Left kidney (tissue), 2 donors: ENCODE measurements around the gene ATF1. TPM values are rescaled to one million over a fixed set of nuclear protein-coding genes. Genes with fewer than 3 reads are reported as not detected.
"Not testable (repeated sequence)": the region's sequence is repeated elsewhere in the genome, so short reads cannot be mapped to it uniquely, and the experiment has no call there.

Experiments used
- DNase-seq: peaks from one replicate; pipeline ENCODE4 v3.0.0-alpha.2; 2013
- polyA plus RNA-seq: library from polyadenylated mRNA; unstranded; fragments of 120-200 nt; gene quantifications from one replicate; pipeline ENCODE4 v1.2.1, GENCODE V29; 2013; ENCODE audit not compliant: insufficient read length

ATF1 gene
- polyA plus RNA-seq, 1 donor, result 47.1 TPM

DNA sequence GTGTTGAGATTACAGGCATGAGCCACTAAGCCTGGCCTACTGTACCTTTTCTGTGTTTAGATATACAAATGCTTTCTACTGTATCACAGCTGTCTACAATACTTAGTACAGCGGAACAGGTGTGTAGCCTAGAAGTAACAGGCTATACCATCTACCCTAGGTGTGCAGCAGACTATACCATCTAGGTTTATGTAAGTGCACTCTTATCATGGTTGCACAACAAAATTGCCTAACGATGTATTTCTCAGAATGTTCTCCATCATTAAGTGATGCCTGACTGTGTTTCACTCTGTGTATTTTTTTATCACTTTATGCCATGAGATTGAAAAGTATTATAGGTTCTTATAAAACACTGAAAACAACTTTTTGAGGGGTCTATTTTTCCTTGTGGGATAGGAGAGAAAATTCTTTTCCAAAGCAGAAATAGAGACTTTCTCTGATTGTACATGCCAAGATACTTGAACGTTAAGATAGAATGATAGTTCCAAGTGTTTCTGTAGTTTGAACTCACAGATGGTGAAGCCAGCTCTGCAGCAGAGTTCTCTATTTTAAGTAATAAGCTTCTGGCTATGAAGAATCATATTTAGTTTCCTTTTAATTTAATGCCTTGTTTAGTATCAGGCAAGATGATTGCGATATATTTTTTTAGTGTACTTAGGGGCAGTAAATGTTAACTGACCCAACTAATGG lies 95.9 kb downstream of the ATF1 start:
- no peak for DNase-seq

DNA sequence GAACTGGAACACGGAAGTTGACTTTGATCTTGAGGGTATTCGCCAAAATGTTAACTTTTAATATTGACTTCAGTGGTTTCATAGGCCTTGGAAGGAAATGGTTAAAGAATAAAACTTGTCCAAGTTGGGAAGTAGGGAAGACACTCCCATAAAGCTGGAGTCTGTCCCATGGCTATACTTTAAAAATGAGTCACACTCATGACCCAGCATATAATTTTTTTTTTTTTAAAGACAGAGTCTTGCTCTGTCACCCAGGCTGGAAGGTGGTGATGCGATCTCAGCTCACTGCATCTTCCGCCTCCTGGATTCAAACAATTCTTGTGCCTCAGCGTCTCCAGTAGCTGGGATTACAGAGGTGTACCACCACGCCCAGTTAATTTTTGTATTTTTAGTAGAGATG lies 98.4 kb downstream of the ATF1 start:
- DNase-seq, result no peak

DNA sequence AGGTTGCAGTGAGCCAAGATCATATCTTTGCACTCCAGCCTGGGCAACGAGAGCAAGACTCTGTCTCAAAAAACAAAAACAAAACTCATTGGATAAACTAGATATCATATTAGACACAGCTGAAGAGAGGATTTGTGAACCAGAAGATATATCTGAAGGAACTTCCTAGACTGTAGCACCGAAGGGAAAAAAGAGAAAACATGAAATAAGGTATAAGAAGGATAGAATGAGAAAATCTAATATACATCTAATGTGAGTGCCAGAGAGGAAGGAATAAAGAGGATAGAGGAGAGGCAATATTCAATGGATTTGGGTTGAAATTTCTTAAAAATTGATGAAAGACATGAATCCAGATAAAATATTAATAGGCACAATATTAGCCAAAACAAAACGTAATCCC lies 101.4 kb downstream of the ATF1 start:
- DNase-seq, result no peak

DNA sequence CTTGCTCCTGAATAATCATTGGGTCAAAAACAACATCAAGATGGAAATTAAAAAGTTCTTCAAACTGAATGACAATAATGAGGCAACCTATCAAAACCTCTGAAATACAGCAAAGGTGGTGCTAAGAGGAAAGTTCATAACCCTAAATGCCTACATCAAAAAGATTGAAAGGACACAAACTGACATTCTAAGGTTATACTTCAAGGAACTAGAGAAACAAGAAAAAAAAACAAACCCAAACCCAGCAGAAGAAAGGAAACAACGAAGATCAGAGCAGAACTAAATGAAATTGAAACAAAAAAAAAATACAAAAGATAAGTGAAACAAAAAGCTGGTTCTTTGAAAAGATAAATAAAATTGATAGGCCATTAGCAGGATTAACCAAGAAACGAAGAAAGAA lies 105.0 kb downstream of the ATF1 start:
- DNase-seq, result not testable (repeated sequence)

Other genes with a start within 250 kb of the ATF1 start
- 0.13 TPM for gene TMPRSS12, start 78.8 kb downstream of the ATF1 start, polyA plus RNA-seq
- gene HIGD1C, start 188.4 kb downstream of the ATF1 start, polyA plus RNA-seq, result not detected